ENCODE data around the gene DBP.
"Not testable (repeated sequence)": the region's sequence is repeated elsewhere in the genome, so short reads cannot be mapped to it uniquely, and the experiment has no call there.

The DBP gene

DNA sequence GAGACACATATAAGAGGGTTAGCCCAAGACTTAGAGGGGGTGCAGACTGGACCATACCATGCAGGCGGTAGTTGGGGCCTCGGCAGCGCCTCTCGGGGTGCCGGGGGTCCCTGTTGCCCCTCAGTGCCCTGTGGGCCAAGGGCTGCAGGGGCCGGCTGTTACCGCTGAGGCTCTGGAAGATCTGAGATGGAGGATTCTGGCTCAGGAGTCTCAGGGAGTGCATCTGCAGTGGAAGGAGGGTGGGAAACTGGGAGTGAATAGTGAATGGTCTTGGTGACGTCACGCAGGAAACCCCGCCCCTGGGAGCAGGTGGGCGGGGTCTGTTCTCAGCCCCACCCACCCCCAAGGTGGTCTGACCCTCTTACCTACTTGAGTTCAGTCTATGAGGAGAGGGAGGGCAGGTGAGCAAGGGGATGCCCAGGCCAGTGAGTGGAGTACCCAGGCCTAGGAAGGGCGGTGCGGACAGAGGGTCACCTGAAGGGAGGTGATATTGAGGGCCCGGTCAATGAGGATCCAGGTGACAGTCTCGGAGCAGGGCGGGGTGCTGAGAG is 1.7 kb upstream of the DBP start:
- H3K36me3 Mint-ChIP-seq (ENCODE audit: low read depth) = no peaks in the 10 kb centered on the region
- H3K9me3 Mint-ChIP-seq = no peaks in the 10 kb centered on the region
- peak; percentile 59 for DNase-seq
- H3K27me3 Mint-ChIP-seq = no peaks in the 10 kb centered on the region
- peak overlapping the region; percentile 10 for H3K4me3 Mint-ChIP-seq
- H3K4me1 Mint-ChIP-seq (ENCODE audit: low read depth) = peaks cover 50% of the 10 kb centered on the region
- H3K27ac Mint-ChIP-seq = peak overlapping the region; percentile 98

DNA sequence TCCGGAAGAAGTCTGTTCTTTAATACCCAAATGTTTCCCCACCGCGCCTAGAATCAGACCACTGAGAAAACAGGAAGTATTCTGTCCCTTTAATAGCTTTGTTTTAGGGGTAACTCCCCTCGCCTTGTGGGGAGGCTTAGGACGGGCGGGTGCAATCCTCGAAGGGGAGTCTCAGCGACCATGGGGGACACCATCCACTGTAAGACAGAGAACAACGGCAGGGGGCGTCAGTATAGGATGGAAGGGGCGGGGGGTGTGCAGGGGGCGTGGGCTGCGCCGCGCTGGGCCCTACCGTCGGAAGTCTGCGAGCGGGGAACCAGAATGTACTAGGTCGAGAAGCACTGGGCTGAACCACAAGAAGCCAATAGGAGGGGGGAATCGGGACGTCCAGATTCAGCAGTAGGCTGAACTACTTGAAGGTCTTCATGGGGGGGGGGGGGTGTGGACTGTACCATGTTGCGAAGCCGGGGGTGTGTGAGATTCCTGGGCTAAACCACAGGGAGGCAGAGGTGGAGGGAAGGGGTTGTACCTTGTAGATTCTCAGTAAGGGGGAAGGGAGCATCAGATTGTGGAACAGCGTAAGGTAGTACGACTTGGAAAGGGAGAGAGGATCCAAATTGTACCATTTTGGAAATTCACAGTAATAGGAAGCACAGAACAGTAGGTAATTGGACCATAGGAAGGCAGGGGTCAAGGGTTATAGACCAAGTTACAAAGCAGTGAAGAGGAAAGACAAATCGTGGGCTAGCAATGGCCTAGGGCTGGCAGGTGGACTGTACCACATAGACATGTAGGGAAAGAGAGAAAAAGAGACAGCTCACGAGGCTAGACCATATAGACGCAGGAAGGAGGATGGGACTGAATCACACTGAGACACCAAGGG is 1.0 kb upstream of the DBP start:
- Mint-ChIP-seq H3K27ac (peak overlapping the region; percentile 98), H3K4me1 (ENCODE audit: low read depth) (peaks cover 57% of the 10 kb centered on the region), H3K36me3 (ENCODE audit: low read depth) (no peaks in the 10 kb centered on the region), H3K9me3 (no peaks in the 10 kb centered on the region), H3K27me3 (no peaks in the 10 kb centered on the region), H3K4me3 (peak overlapping the region; percentile 82)
- DNase-seq = peak; percentile 82

DNA sequence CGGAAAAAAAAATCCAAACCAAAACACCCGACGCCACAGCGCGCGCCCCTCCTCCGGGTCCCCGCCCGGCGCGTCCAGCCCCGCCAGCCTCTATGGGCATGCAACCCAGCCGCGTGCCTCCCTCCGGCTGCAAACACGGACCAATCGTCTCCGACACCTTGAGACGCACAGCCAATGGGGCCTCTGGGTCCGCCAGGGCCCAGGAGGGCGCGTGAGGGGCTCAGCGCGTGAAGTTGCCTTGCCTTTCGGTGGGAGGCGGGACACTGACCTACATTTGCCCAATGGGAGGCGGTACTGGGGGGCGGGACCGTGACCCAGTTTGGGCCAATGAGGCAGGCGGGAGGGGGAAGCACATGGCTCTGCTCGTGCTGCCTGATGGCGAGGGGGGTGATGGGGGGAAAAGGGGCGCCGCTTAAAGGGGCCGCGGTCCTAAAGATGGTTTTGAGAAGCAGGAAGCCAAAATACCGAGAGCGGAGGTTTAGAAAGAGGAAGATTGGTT is 319 bp upstream of the DBP start:
- Mint-ChIP-seq H3K27me3 (no peaks in the 10 kb centered on the region), H3K4me3 (peak overlapping the region; percentile 82), H3K9me3 (no peaks in the 10 kb centered on the region), H3K4me1 (ENCODE audit: low read depth) (peaks cover 64% of the 10 kb centered on the region), H3K36me3 (ENCODE audit: low read depth) (peaks cover 3% of the 10 kb centered on the region), H3K27ac (peak overlapping the region; percentile 98)
- peak; percentile 99 for DNase-seq

DNA sequence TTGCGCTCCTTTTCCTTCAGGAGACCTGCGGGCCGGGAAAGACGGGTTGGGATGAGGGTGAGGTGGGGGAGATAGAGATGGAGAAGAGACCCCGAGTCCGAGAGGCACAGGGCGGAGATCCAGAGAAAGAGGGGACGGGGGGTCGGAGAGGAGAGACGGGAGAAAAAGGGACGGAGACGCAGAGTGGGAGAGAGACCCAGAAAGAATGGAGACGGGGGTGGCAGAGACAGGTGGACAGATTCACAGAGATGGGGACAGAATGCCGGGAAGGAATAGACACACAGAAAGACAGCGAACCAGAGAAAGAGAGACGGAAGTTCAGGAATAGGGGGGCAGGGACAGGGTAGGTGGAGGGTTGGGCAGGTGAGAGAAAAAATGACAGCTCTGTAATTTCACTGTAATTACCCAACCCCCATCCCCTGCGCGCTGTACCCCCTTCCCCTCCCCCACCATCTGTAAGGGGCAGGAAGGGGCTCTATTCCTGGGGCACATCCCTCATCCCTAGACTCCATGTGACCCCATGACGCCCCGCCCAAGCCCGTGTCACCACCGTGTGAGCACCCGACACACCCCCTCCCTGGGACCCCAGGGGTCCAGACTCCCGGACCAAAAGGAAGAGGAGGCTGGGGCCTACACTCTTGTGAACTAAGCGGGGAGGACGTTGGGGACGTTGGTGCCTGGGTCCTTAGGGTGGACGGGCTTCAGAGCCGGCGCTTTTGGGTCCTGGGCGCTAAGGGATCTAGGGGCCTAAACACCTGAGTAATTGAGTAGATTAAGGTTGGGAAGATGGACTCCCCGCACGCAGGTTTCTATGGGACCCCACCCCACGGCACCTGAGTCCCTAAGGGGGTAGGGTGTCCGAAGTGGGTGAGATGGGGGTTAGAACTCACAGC is 967 bp downstream of the DBP start:
- H3K27me3 Mint-ChIP-seq = no peaks in the 10 kb centered on the region
- no peaks in the 10 kb centered on the region for H3K9me3 Mint-ChIP-seq
- H3K27ac Mint-ChIP-seq = peak overlapping the region; percentile 98
- H3K4me1 Mint-ChIP-seq (ENCODE audit: low read depth) = peaks cover 71% of the 10 kb centered on the region
- peak overlapping the region; percentile 82 for H3K4me3 Mint-ChIP-seq
- peak; percentile 59 for DNase-seq
- peaks cover 11% of the 10 kb centered on the region for H3K36me3 Mint-ChIP-seq (ENCODE audit: low read depth)

GRCh38 chr19:48635263-48635965 is 1.8 kb downstream of the DBP start:
- Mint-ChIP-seq H3K36me3 (ENCODE audit: low read depth) (peaks cover 18% of the 10 kb centered on the region), H3K4me3 (peak overlapping the region; percentile 82), H3K4me1 (ENCODE audit: low read depth) (peaks cover 75% of the 10 kb centered on the region), H3K27ac (peak overlapping the region; percentile 98), H3K27me3 (no peaks in the 10 kb centered on the region), H3K9me3 (no peaks in the 10 kb centered on the region)
- DNase-seq = peak; percentile 88

GRCh38 chr19:48634424-48635262 is 2.5 kb downstream of the DBP start:
- Mint-ChIP-seq H3K27me3 (no peaks in the 10 kb centered on the region), H3K4me1 (ENCODE audit: low read depth) (peaks cover 75% of the 10 kb centered on the region), H3K4me3 (peak overlapping the region; percentile 77), H3K36me3 (ENCODE audit: low read depth) (peaks cover 25% of the 10 kb centered on the region), H3K27ac (peak overlapping the region; percentile 94), H3K9me3 (no peaks in the 10 kb centered on the region)
- peak; percentile 96 for DNase-seq

DNA sequence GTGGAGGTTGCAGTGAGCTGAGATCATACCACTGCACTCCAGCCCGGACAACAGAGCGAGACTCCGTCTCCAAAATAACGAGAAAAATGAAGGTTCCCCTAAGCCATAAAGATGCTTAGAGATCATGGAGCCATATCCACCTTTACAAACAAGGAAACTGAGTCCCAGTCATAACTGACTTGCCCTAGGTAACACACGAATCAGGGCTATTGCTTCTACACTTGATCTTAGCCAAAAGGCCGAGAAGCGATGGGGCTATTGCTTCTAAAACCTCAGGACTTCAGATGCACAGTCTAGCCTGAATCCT is 3.2 kb downstream of the DBP start:
- no peaks in the 10 kb centered on the region for H3K9me3 Mint-ChIP-seq
- DNase-seq = no peak
- H3K36me3 Mint-ChIP-seq (ENCODE audit: low read depth) = peaks cover 31% of the 10 kb centered on the region
- peak overlapping the region; percentile 77 for H3K4me3 Mint-ChIP-seq
- no peaks in the 10 kb centered on the region for H3K27me3 Mint-ChIP-seq
- peaks cover 70% of the 10 kb centered on the region for H3K4me1 Mint-ChIP-seq (ENCODE audit: low read depth)
- peak overlapping the region; percentile 94 for H3K27ac Mint-ChIP-seq

DNA sequence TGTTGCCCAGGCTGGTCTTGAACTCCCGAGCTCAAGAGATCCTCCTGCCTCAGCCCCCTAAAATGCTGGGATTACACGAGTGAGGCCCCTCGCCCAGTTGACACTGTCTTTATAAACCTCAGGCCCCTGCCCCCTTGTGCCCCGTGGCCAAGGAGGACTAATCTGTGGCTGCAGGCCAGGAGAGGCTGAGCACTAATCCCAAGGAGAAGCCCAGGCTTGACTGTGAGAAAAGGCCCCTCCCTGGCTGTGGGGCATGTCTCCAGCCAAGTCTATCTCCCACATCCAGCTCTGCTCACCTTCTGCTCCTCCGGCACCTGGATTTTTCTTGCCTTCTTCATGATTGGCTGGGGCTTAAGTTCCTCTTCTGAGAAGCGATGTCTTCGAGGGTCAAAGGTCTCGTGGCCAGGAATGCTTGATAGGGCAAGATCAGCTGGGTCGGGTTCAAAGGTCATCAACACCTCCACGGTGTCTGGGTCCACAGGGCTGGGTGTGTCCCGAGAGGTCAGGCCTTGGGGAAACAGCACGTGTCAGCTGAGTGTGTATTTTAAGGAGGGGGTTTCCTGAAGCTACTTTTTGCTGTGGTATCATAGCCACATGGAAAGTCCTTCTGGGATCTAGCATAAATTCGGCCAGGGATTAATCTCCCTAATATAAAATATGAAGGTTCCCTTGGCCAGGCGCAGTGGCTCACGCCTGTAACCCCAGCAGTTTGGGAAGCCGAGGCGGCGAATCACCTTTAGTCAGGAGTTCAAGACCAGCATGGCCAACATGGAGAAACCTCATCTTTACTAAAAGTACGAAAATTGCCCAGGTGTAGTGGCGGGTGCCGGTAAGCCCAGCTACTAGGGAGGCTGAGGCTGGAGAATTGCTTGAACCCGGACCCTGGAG is 3.8 kb downstream of the DBP start:
- no peaks in the 10 kb centered on the region for H3K9me3 Mint-ChIP-seq
- peak overlapping the region; percentile 94 for H3K27ac Mint-ChIP-seq
- H3K4me3 Mint-ChIP-seq = peak overlapping the region; percentile 77
- peaks cover 37% of the 10 kb centered on the region for H3K36me3 Mint-ChIP-seq (ENCODE audit: low read depth)
- peaks cover 64% of the 10 kb centered on the region for H3K4me1 Mint-ChIP-seq (ENCODE audit: low read depth)
- H3K27me3 Mint-ChIP-seq = no peaks in the 10 kb centered on the region
- DNase-seq = no peak

- Mint-ChIP-seq H3K4me1 (ENCODE audit: low read depth) (peaks cover 58% of the 10 kb centered on the region), H3K9me3 (no peaks in the 10 kb centered on the region), H3K27ac (peak overlapping the region; percentile 94), H3K4me3 (no peak overlapping the region), H3K36me3 (ENCODE audit: low read depth) (peaks cover 39% of the 10 kb centered on the region), H3K27me3 (no peaks in the 10 kb centered on the region)
- no peak for DNase-seq
These were observed 4.5 kb downstream of the DBP start for GRCh38 chr19:48632692-48633147.

DNA sequence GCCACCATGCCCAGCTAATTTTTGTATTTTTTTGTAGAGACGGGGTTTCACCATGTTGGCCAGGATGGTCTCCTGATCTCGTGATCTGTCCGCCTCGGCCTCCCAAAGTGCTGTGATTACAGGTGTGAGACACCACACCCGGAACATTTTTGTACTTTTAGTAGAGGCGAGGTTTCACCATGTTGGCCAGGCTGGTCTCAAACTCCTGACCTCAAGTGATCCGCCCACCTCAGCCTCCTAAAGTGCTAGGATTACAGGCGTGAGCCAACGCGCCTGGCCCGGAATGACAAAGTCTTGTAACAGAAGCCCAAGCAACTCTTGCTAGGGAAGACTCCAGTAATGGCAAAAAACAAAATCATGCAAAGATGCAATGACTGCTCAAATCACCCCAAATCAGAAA is 4.9 kb downstream of the DBP start:
- H3K9me3 Mint-ChIP-seq, H3K4me3 Mint-ChIP-seq, DNase-seq, H3K27me3 Mint-ChIP-seq: not testable (repeated sequence)
- H3K27ac Mint-ChIP-seq = peak overlapping the region; percentile 94
- H3K4me1 Mint-ChIP-seq (ENCODE audit: low read depth) = peaks cover 59% of the 10 kb centered on the region
- peaks cover 43% of the 10 kb centered on the region for H3K36me3 Mint-ChIP-seq (ENCODE audit: low read depth)

DNA sequence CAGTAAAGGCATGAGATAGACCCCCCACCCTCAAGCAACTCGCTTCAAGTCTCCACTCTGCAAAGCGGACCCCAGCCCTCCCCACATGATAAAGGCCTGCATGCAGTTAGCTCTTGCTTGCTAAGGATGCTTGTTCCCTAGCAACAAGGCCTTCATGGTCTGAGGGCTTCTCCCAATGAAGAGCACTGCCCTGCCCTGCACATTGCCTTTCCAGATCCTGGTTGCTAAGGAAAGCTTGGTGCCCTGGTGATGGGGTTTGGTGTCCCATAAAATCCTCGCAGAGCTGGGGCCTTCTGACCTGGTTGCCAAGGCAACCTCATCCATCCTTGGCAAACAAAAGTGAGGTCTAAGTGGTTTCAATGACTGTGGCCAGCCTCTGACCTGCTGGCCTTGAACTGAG is 6.0 kb downstream of the DBP start:
- H3K36me3 Mint-ChIP-seq (ENCODE audit: low read depth) = peaks cover 50% of the 10 kb centered on the region
- no peak overlapping the region for H3K4me3 Mint-ChIP-seq
- no peaks in the 10 kb centered on the region for H3K27me3 Mint-ChIP-seq

GRCh38 chr19:48630296-48631063 is 6.7 kb downstream of the DBP start:
- peak overlapping the region; percentile 37 for H3K27ac Mint-ChIP-seq
- H3K36me3 Mint-ChIP-seq (ENCODE audit: low read depth) = peaks cover 54% of the 10 kb centered on the region
- no peaks in the 10 kb centered on the region for H3K9me3 Mint-ChIP-seq
- no peak overlapping the region for H3K4me3 Mint-ChIP-seq
- peaks cover 58% of the 10 kb centered on the region for H3K4me1 Mint-ChIP-seq (ENCODE audit: low read depth)
- H3K27me3 Mint-ChIP-seq = no peaks in the 10 kb centered on the region
- no peak for DNase-seq

More for the DNA sequence above, 6.0 kb downstream of the DBP start:
- Mint-ChIP-seq H3K4me1 (ENCODE audit: low read depth) (peaks cover 59% of the 10 kb centered on the region), H3K9me3 (no peaks in the 10 kb centered on the region), H3K27ac (peak overlapping the region; percentile 37)
- no peak for DNase-seq
